Esophagus squamous epithelium (tissue), 4 donors: ENCODE data around the gene DDO.

Experiments used
- POLR2A ChIP-seq, 4 donors: fragments of 450-650 bp; IDR thresholded peaks; one replicate each; pipeline ENCODE4 v1.6.1; 2017; ENCODE audit warnings: antibody characterized with exemption in 4 of 4, mild to moderate bottlenecking in 4 of 4, moderate library complexity in 3 of 4
- TF ChIP-seq, protein P1 (sequence below), 6 experiments: fragments of 450-650 bp in 4 of 6; fragments of 200-600 bp in 2 of 6; sonication (generic) in 2 of 6; IDR thresholded peaks; one replicate each; pipeline ENCODE4 v1.5.1; 2016 to 2019; ENCODE audit warnings: antibody characterized with exemption in 6 of 6, mild to moderate bottlenecking in 4 of 6, moderate library complexity in 4 of 6

DNA sequence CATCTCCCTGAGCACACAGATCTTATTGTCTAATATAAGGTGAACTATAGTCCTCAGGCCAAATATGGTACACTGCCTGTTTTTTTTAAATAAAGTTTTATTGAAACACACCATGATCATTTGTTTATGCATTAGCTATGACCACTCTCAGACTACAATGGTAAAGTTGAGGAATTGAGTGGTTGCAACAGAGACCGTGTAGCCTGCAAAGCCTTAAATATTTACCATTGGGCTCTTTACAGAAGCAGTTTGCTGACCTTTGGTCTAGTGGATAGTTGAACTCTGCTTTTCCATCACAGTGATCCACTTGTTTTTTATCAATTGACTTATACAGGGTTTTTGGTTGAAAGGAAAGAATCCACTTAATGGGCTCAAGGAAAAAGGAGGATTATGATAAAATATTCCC lies 29.9 kb downstream of the DDO start:
- TF ChIP-seq, protein P1, sequence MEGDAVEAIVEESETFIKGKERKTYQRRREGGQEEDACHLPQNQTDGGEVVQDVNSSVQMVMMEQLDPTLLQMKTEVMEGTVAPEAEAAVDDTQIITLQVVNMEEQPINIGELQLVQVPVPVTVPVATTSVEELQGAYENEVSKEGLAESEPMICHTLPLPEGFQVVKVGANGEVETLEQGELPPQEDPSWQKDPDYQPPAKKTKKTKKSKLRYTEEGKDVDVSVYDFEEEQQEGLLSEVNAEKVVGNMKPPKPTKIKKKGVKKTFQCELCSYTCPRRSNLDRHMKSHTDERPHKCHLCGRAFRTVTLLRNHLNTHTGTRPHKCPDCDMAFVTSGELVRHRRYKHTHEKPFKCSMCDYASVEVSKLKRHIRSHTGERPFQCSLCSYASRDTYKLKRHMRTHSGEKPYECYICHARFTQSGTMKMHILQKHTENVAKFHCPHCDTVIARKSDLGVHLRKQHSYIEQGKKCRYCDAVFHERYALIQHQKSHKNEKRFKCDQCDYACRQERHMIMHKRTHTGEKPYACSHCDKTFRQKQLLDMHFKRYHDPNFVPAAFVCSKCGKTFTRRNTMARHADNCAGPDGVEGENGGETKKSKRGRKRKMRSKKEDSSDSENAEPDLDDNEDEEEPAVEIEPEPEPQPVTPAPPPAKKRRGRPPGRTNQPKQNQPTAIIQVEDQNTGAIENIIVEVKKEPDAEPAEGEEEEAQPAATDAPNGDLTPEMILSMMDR (IDR thresholded peaks at IDR 0.05) = no peak
- no peak for TF ChIP-seq POLR2A (IDR thresholded peaks at IDR 0.05)
